IMR-90 (cell line): ENCODE measurements around the gene LINC00305. TPM values are rescaled to one million over a fixed set of nuclear protein-coding genes. Genes with fewer than 3 reads are reported as not detected.

Source experiments
- ATAC-seq: fragments of 200-7000 bp; cut with Tn5 transposase; 2 replicates; pipeline ENCODE4 v1.9.1; 2020; ENCODE audit warnings: low read depth, mild to moderate bottlenecking, moderate library complexity
- BruUV-seq: library from RNA; stranded (reverse); fragments of 400-500 nt; replicated peaks from 2 replicates; lab custom pipeline; 2021; lab: Mats Ljungman, UMichigan
- CTCF ChIA-PET: fragments of 300-600 bp; formaldehyde crosslinking; extraction: SDS; loops from one replicate; lab custom pipeline; 2021; ENCODE audit warnings: antibody characterized with exemption; lab: Yijun Ruan, JAX
- POLR2A ChIA-PET: fragments of 300-600 bp; sonication (Branson Sonifier 250); formaldehyde crosslinking; loops from one replicate; lab custom pipeline; 2022; ENCODE audit warnings: antibody characterized with exemption; ENCODE audit not compliant: unreplicated experiment; lab: Charles Lee
- DNase-seq: peaks from one replicate; pipeline ENCODE4 v3.0.0; 2013
- H2AFZ ChIP-seq: replicated peaks from 2 replicates; pipeline ENCODE3; 2013; ENCODE audit warnings: low read length, mild to moderate bottlenecking; ENCODE audit not compliant: poor library complexity
- H2AK5ac ChIP-seq: 2 replicates; pipeline ENCODE4 v1.6.1; 2013; ENCODE audit warnings: low read depth, low read length, inconsistent platforms
- H2AK9ac ChIP-seq: replicated peaks from 2 replicates; pipeline ENCODE3; 2013; ENCODE audit warnings: mild to moderate bottlenecking, low read depth, low read length, moderate library complexity; ENCODE audit not compliant: poor library complexity
- H2BK120ac ChIP-seq: 2 replicates; pipeline ENCODE4 v1.6.1; 2013; ENCODE audit warnings: low read depth, low read length, inconsistent platforms
- H2BK15ac ChIP-seq: 3 replicates; pipeline ENCODE4 v1.6.1; 2013; ENCODE audit warnings: low read depth, low read length, inconsistent platforms
- H2BK20ac ChIP-seq: 2 replicates; pipeline ENCODE4 v1.6.1; 2013; ENCODE audit warnings: low read depth, mild to moderate bottlenecking, inconsistent platforms, low read length, moderate library complexity
- H2BK5ac ChIP-seq: 2 replicates; pipeline ENCODE4 v1.6.1; 2013; ENCODE audit warnings: mild to moderate bottlenecking, low read depth, low read length, inconsistent platforms; ENCODE audit not compliant: poor library complexity, severe bottlenecking
- H3K14ac ChIP-seq: replicated peaks from 2 replicates; pipeline ENCODE4 v1.6.1; 2013; ENCODE audit warnings: low read depth, low read length, inconsistent platforms
- H3K18ac ChIP-seq: 2 replicates; pipeline ENCODE4 v1.6.1; 2013; ENCODE audit warnings: low read depth, low read length, control low read depth
- H3K23ac ChIP-seq: 2 replicates; pipeline ENCODE4 v1.6.1; 2013; ENCODE audit warnings: low read depth, low read length, inconsistent platforms
- H3K27ac ChIP-seq: 2 replicates; pipeline ENCODE4 v1.5.1; 2013; ENCODE audit warnings: mild to moderate bottlenecking, control low read depth, low read length; ENCODE audit not compliant: insufficient read depth
- H3K27me3 ChIP-seq: 2 replicates; pipeline ENCODE4 v1.6.1; 2013; ENCODE audit warnings: low read length; ENCODE audit not compliant: control insufficient read depth, insufficient read depth
- H3K36me3 ChIP-seq: 2 replicates; pipeline ENCODE4 v1.6.1; 2013; ENCODE audit warnings: low read length, mixed read lengths; ENCODE audit not compliant: control insufficient read depth, insufficient read depth
- H3K4ac ChIP-seq: 2 replicates; pipeline ENCODE4 v1.6.1; 2013; ENCODE audit warnings: low read depth, low read length, inconsistent platforms
- H3K4me1 ChIP-seq: 2 replicates; pipeline ENCODE4 v1.6.1; 2013; ENCODE audit warnings: low read length, mixed read lengths; ENCODE audit not compliant: control insufficient read depth, insufficient read depth
- H3K4me2 ChIP-seq: 2 replicates; pipeline ENCODE4 v1.6.1; 2013; ENCODE audit warnings: low read depth, mild to moderate bottlenecking, control low read depth, low read length, moderate library complexity
- H3K4me3 ChIP-seq: 2 replicates; pipeline ENCODE4 v1.5.1; 2013; ENCODE audit warnings: low read depth, mild to moderate bottlenecking, control low read depth, low read length, moderate library complexity; ENCODE audit not compliant: insufficient read depth
- H3K56ac ChIP-seq: 2 replicates; pipeline ENCODE4 v1.6.1; 2013; ENCODE audit warnings: low read length, inconsistent platforms; ENCODE audit not compliant: insufficient read depth; ENCODE audit errors: extremely low read depth
- H3K79me1 ChIP-seq, 2 experiments: 2 replicates each; pipeline ENCODE4 v1.6.1; 2013; ENCODE audit warnings: low read length in 2 of 2, inconsistent platforms in 1 of 2, low read depth in 1 of 2
- H3K9ac ChIP-seq: 2 replicates; pipeline ENCODE4 v1.6.1; 2013; ENCODE audit warnings: low read depth, low read length, control low read depth
- H3K9me1 ChIP-seq: 2 replicates; pipeline ENCODE4 v1.6.1; 2013; ENCODE audit warnings: low read length, inconsistent platforms; ENCODE audit not compliant: insufficient read depth
- H3K9me3 ChIP-seq: 2 replicates; pipeline ENCODE4 v1.6.1; 2013; ENCODE audit warnings: low read length; ENCODE audit not compliant: control insufficient read depth, insufficient read depth
- H4K20me1 ChIP-seq: 2 replicates; pipeline ENCODE4 v1.6.1; 2013; ENCODE audit warnings: low read length, inconsistent platforms; ENCODE audit not compliant: insufficient read depth
- H4K5ac ChIP-seq: 2 replicates; pipeline ENCODE4 v1.6.1; 2013; ENCODE audit warnings: mild to moderate bottlenecking, low read depth, low read length, control low read depth
- H4K8ac ChIP-seq, 2 experiments: 2 replicates each; pipeline ENCODE4 v1.6.1; 2013; ENCODE audit warnings: low read depth in 2 of 2, low read length in 2 of 2, control low read depth in 1 of 2, inconsistent platforms in 1 of 2
- H4K91ac ChIP-seq: 2 replicates; pipeline ENCODE4 v1.6.1; 2013; ENCODE audit warnings: low read depth, low read length, inconsistent platforms; ENCODE audit not compliant: insufficient read depth
- BHLHE40 ChIP-seq: fragments of 150-350 bp; IDR thresholded peaks from 2 replicates; pipeline ENCODE4 v1.6.1; 2016; ENCODE audit warnings: mild to moderate bottlenecking, low read depth, low read length
- CEBPB ChIP-seq: IDR thresholded peaks from 2 replicates; pipeline ENCODE4 v1.6.1; 2012; ENCODE audit warnings: low read depth, low read length, improper control_type of control experiment
- CHD1 ChIP-seq: IDR thresholded peaks from 2 replicates; pipeline ENCODE4 v1.6.1; 2012; ENCODE audit warnings: low read depth, low read length, improper control_type of control experiment
- CTCF ChIP-seq: conservative IDR thresholded peaks from 2 replicates; pipeline ENCODE4 v1.5.1; 2012; ENCODE audit warnings: mild to moderate bottlenecking, low read depth, low read length, improper control_type of control experiment
- FOS ChIP-seq: fragments of 150-350 bp; IDR thresholded peaks from 2 replicates; pipeline ENCODE4 v1.6.1; 2016; ENCODE audit warnings: low read depth, low read length
- MAFK ChIP-seq: IDR thresholded peaks from 2 replicates; pipeline ENCODE4 v1.6.1; 2012; ENCODE audit warnings: low read depth, low read length, improper control_type of control experiment
- MAZ ChIP-seq: IDR thresholded peaks from 2 replicates; pipeline ENCODE4 v1.6.1; 2012; ENCODE audit warnings: low read depth, mild to moderate bottlenecking, low read length, improper control_type of control experiment, moderate library complexity, borderline replicate concordance
- MXI1 ChIP-seq: IDR thresholded peaks from 2 replicates; pipeline ENCODE4 v1.6.1; 2012; ENCODE audit warnings: low read depth, mild to moderate bottlenecking, low read length, moderate library complexity, borderline replicate concordance
- NFE2L2 ChIP-seq: fragments of 150-350 bp; IDR thresholded peaks from 2 replicates; pipeline ENCODE4 v1.6.1; 2016; ENCODE audit warnings: low read depth, mild to moderate bottlenecking, low read length
- POLR2A ChIP-seq: IDR thresholded peaks from 2 replicates; pipeline ENCODE4 v1.6.1; 2012; ENCODE audit warnings: mild to moderate bottlenecking, low read depth, low read length
- RAD21 ChIP-seq: IDR thresholded peaks from 2 replicates; pipeline ENCODE4 v1.6.1; 2012; ENCODE audit warnings: low read length, improper control_type of control experiment
- RCOR1 ChIP-seq: IDR thresholded peaks from 2 replicates; pipeline ENCODE4 v1.6.1; 2012; ENCODE audit warnings: mild to moderate bottlenecking, low read length, improper control_type of control experiment; ENCODE audit not compliant: insufficient replicate concordance
- RFX5 ChIP-seq: IDR thresholded peaks from 2 replicates; pipeline ENCODE4 v1.8.0; 2012; ENCODE audit warnings: low read depth, mild to moderate bottlenecking, low read length, moderate library complexity
- SMC3 ChIP-seq: fragments of 150-350 bp; IDR thresholded peaks from 2 replicates; pipeline ENCODE4 v1.6.1; 2016; ENCODE audit warnings: low read depth, mild to moderate bottlenecking, antibody characterized with exemption, low read length, moderate library complexity
- WGBS, 2 experiments: methylation state at CpG; one replicate each; pipeline versions ENCODE4 v1.1.5 to v1.1.7; 2013; ENCODE audit warnings: missing lambda C conversion rate in 2 of 2; ENCODE audit not compliant: insufficient read length in 1 of 2; ENCODE audit errors: extremely low coverage in 2 of 2; 5-methylcytosine and 5-hydroxymethylcytosine counted together
- dilution Hi-C: fragments of 300-500 bp; cut with HindIII; formaldehyde crosslinking; loops from one replicate; pipeline ENCODE4 v1.14.3; 2018; ENCODE audit warnings: low sequenced_read_pairs; ENCODE audit not compliant: unreplicated experiment
- in situ Hi-C: fragments of 300-500 bp; cut with MboI; formaldehyde crosslinking; loops from 3 replicates; pipeline ENCODE4 v1.14.3; 2019; ENCODE audit warnings: low sequenced_read_pairs, inconsistent platforms, mixed read lengths
- intact Hi-C: fragments of 100-400 bp; cut with micrococcal nuclease; formaldehyde crosslinking; loops from 2 replicates; pipeline ENCODE4 v1.10.0; 2022
- polyA plus RNA-seq, 3 experiments: library from polyadenylated mRNA; depleted of rRNA; stranded (reverse); fragments of >200 nt; gene quantifications; 2 replicates each; pipeline ENCODE4 v1.2.3, GENCODE V29; 2012; ENCODE audit warnings: low replicate concordance in 1 of 3
- total RNA-seq: library from RNA; depleted of rRNA; stranded (reverse); fragments of >200 nt; gene quantifications from 2 replicates; pipeline ENCODE4 v1.2.3, GENCODE V29; 2012
- TF ChIP-seq, protein P1 (sequence below): fragments of 150-350 bp; IDR thresholded peaks from 2 replicates; pipeline ENCODE4 v1.6.1; 2016; ENCODE audit warnings: low read depth, mild to moderate bottlenecking, low read length, moderate library complexity, borderline replicate concordance
- TF ChIP-seq, protein P2 (sequence below): fragments of 150-350 bp; IDR thresholded peaks from 2 replicates; pipeline ENCODE4 v1.6.1; 2017; ENCODE audit warnings: mild to moderate bottlenecking, antibody characterized with exemption, low read length, low read depth

Gene LINC00305
- total and polyA plus RNA-seq, 2 of the 4 experiments (the other 2 are of a cell fraction) = not detected

DNA sequence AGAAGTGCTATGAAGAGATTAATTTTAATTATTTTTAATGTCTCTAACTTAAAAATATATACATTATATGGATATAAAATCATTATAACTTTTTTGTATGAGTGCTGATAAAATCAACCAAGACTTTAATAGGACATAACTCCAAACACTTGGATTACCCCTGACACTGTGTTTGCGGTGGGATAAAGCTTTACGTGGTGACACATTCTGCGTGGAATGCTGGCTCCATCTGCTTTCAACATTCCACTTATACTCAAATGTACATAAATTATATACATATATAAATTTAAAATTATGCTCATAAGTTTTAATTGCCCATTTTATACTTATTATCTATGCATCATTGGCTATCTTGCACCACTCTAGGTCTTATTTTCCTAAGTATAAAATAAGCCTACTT, 30.5 kb downstream of the LINC00305 start:
- Histone ChIP-seq H3K27me3 (no peaks in the 10 kb centered on the region), H4K91ac (no peak overlapping the region), H3K27ac (no peak overlapping the region), H3K4ac (no peak overlapping the region), H3K56ac (no peak overlapping the region), H2BK15ac (no peak overlapping the region), H4K20me1 (no peaks in the 10 kb centered on the region), H3K4me1 (no peaks in the 10 kb centered on the region), H3K36me3 (no peaks in the 10 kb centered on the region), H3K9me3 (peaks cover 2% of the 10 kb centered on the region), H3K4me2 (no peak overlapping the region), H4K5ac (no peak overlapping the region), H3K9me1 (no peaks in the 10 kb centered on the region), H2BK5ac (no peak overlapping the region), H3K23ac (no peak overlapping the region), H2AFZ (no peak overlapping the region), H3K14ac (no peak overlapping the region), H3K18ac (no peak overlapping the region), H2BK120ac (no peak overlapping the region), H3K79me1 (no peaks in the 10 kb centered on the region), H4K8ac (no peak overlapping the region), H2AK9ac (no peak overlapping the region), H2BK20ac (no peak overlapping the region), H3K4me3 (no peak overlapping the region), H2AK5ac (no peak overlapping the region), H3K9ac (no peak overlapping the region)
- dilution Hi-C loops = no loop called here
- in situ Hi-C loops = no loop called here
- WGBS, 2 experiments = no CpG with 5 or more reads among the region's 3 CpGs
- intact Hi-C loops = no loop called here
- ChIA-PET CTCF (no interaction called here), POLR2A (no interaction called here)
- DNase-seq = no peak
- no TSS peak for BruUV-seq
- no peak for TF ChIP-seq MAFK
- no peak for TF ChIP-seq RAD21
- TF ChIP-seq, protein P1, sequence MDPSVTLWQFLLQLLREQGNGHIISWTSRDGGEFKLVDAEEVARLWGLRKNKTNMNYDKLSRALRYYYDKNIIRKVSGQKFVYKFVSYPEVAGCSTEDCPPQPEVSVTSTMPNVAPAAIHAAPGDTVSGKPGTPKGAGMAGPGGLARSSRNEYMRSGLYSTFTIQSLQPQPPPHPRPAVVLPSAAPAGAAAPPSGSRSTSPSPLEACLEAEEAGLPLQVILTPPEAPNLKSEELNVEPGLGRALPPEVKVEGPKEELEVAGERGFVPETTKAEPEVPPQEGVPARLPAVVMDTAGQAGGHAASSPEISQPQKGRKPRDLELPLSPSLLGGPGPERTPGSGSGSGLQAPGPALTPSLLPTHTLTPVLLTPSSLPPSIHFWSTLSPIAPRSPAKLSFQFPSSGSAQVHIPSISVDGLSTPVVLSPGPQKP = no peak
- TF ChIP-seq MXI1 = no peak
- TF ChIP-seq SMC3 = no peak
- TF ChIP-seq CHD1 = no peak
- TF ChIP-seq CEBPB = no peak
- no peak for TF ChIP-seq NFE2L2
- no peak for TF ChIP-seq FOS
- no peak for TF ChIP-seq MAZ
- TF ChIP-seq CTCF = no peak
- TF ChIP-seq, protein P2, sequence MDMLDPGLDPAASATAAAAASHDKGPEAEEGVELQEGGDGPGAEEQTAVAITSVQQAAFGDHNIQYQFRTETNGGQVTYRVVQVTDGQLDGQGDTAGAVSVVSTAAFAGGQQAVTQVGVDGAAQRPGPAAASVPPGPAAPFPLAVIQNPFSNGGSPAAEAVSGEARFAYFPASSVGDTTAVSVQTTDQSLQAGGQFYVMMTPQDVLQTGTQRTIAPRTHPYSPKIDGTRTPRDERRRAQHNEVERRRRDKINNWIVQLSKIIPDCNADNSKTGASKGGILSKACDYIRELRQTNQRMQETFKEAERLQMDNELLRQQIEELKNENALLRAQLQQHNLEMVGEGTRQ = no peak
- TF ChIP-seq RCOR1 = no peak
- TF ChIP-seq RFX5 = no peak
- TF ChIP-seq POLR2A = no peak
- TF ChIP-seq BHLHE40 = no peak
- ATAC-seq = no peak
